ENCODE measurements around the gene NELFE.

DNA sequence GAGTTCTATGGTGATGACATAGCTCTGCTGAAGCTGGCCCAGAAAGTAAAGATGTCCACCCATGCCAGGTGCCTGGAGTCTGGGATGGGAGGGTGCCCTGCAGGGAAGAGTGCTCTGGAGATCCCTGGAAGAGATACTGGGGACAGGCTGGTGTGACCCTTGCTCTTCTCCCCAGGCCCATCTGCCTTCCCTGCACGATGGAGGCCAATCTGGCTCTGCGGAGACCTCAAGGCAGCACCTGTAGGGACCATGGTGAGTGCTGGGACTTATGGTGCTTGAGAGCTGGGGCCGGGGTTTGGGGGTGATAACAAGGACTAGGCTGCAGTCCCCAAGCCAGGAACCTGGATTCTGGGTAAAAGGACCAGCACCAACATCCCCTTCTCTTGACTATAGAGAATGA lies 15.0 kb downstream of the NELFE start:
- TF ChIP-seq, protein P1, sequence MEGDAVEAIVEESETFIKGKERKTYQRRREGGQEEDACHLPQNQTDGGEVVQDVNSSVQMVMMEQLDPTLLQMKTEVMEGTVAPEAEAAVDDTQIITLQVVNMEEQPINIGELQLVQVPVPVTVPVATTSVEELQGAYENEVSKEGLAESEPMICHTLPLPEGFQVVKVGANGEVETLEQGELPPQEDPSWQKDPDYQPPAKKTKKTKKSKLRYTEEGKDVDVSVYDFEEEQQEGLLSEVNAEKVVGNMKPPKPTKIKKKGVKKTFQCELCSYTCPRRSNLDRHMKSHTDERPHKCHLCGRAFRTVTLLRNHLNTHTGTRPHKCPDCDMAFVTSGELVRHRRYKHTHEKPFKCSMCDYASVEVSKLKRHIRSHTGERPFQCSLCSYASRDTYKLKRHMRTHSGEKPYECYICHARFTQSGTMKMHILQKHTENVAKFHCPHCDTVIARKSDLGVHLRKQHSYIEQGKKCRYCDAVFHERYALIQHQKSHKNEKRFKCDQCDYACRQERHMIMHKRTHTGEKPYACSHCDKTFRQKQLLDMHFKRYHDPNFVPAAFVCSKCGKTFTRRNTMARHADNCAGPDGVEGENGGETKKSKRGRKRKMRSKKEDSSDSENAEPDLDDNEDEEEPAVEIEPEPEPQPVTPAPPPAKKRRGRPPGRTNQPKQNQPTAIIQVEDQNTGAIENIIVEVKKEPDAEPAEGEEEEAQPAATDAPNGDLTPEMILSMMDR (IDR thresholded peaks at IDR 0.05) = no peak
- no peak for TF ChIP-seq POLR2AphosphoS5 (IDR thresholded peaks at IDR 0.05)
